ENCODE measurements around the gene FBRS. TPM values are rescaled to one million over a fixed set of nuclear protein-coding genes. Genes with fewer than 3 reads are reported as not detected.

Gene FBRS
- total and polyA plus RNA-seq, 2 experiments from 2014 or later = 7.6 to 14.2 TPM

- Histone ChIP-seq H3K9me3 (ENCODE audit: low read depth) (no peaks in the 10 kb centered on the region), H3K9ac (no peak overlapping the region), H4K20me1 (ENCODE audit: insufficient read depth) (no peaks in the 10 kb centered on the region; the same call in 1 of the 2 replicates), H3K9me2 (ENCODE audit: insufficient read depth) (no peaks in the 10 kb centered on the region), H3F3A (ENCODE audit: insufficient read depth) (peaks cover 35% of the 10 kb centered on the region), H3K4me3 (no peak overlapping the region), H3K4me2 (ENCODE audit: unreplicated experiment) (no peak overlapping the region), H3K36me3 (ENCODE audit: low read depth) (peaks cover 74% of the 10 kb centered on the region), H3K4me1 (ENCODE audit: insufficient read depth) (peaks cover 13% of the 10 kb centered on the region; the same call in 1 of the 2 replicates), H3K79me2 (ENCODE audit: insufficient read depth) (peaks cover 81% of the 10 kb centered on the region), H3K27ac (no peak overlapping the region), H2AFZ (no peak overlapping the region), H3K27me3 (replicated peaks; ENCODE audit: insufficient read depth) (no peaks in the 10 kb centered on the region)
- no peak for DNase-seq
- in situ Hi-C loops (cut with MboI) = no loop called here
- WGBS, 2 experiments (ENCODE audit: low coverage in 1 of 2, low lambda C conversion rate in 2 of 2, missing lambda C conversion rate in 2 of 2) = 96 to 97% methylated on average over 10 of the region's 10 CpGs
- TF ChIP-seq EZH2phosphoT487 (IDR thresholded peaks at IDR 0.05; ENCODE audit: insufficient read depth, low read depth) = no peak
- no peak for TF ChIP-seq EZH2 (IDR thresholded peaks at IDR 0.05; ENCODE audit: insufficient read depth, poor library complexity, severe bottlenecking)
Measured at GRCh38 chr16:30703971-30704370, 45.7 kb downstream of the FBRS start.

DNA sequence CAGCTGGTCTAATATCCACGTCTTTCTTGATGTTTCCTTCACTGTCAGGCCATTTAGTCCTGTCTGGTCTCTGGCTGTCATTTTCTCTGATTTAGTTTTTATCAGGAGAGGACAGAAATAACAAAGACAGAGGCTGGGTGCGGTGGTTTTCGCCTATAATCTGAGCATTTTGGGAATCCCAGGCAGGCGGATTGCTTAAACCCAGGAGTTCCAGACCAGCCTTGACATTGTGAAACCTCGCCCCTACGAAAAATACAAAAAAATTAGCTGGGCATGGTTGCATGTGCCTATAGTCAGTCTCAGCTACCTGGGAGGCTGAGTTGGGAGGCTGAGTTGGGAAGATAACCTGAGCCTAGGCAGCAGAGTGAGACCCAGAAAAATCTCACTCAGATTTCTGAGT lies 47.8 kb downstream of the FBRS start:
- no peak for TF ChIP-seq EZH2phosphoT487 (IDR thresholded peaks at IDR 0.05; ENCODE audit: insufficient read depth, low read depth)
- no peak for TF ChIP-seq EZH2 (IDR thresholded peaks at IDR 0.05; ENCODE audit: insufficient read depth, poor library complexity, severe bottlenecking)
- H3K36me3 ChIP-seq (ENCODE audit: low read depth) = peaks cover 87% of the 10 kb centered on the region
- no peak for DNase-seq
- in situ Hi-C loops (cut with MboI) = no loop called here
- H3K27ac ChIP-seq = no peak overlapping the region
- no peaks in the 10 kb centered on the region for H3K9me2 ChIP-seq (ENCODE audit: insufficient read depth)
- H3K9ac ChIP-seq = no peak overlapping the region
- no peak overlapping the region for H2AFZ ChIP-seq
- no peaks in the 10 kb centered on the region; the same call in 1 of the 2 replicates for H4K20me1 ChIP-seq (ENCODE audit: insufficient read depth)
- no peak overlapping the region for H3K4me3 ChIP-seq
- H3K4me1 ChIP-seq (ENCODE audit: insufficient read depth) = peaks cover 6% of the 10 kb centered on the region; the same call in 1 of the 2 replicates
- H3K79me2 ChIP-seq (ENCODE audit: insufficient read depth) = peaks cover 65% of the 10 kb centered on the region
- H3K4me2 ChIP-seq (ENCODE audit: unreplicated experiment) = no peak overlapping the region
- WGBS, 2 experiments (ENCODE audit: low coverage in 1 of 2, low lambda C conversion rate in 2 of 2, missing lambda C conversion rate in 2 of 2) = 92 to 95% methylated on average over 6 of the region's 6 CpGs
- no peaks in the 10 kb centered on the region for H3K27me3 ChIP-seq (replicated peaks; ENCODE audit: insufficient read depth)
- H3F3A ChIP-seq (ENCODE audit: insufficient read depth) = peaks cover 44% of the 10 kb centered on the region
- H3K9me3 ChIP-seq (ENCODE audit: low read depth) = no peaks in the 10 kb centered on the region

DNA sequence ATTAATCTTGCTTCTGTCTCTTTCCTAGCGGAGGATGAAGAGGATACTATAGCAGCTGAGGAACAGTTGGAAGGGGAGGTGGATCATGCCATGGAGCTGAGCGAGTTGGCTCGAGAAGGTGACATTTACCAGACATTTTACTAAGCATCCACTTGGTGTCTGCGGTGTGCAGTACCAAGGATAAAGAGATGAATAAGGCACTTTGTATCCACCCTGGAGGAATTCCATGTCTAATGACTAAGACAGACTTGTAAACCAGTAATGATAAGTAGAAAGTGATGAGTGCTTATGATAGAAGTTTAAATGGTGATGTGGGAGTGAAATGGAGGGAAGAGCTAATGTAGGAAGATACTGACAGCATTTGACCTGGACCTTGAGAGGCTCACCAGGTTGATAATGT lies 52.7 kb downstream of the FBRS start:
- peak overlapping the region; percentile 27 for H3K27ac ChIP-seq
- no peaks in the 10 kb centered on the region for H3K9me2 ChIP-seq (ENCODE audit: insufficient read depth)
- H3K27me3 ChIP-seq (replicated peaks; ENCODE audit: insufficient read depth) = no peaks in the 10 kb centered on the region
- peaks cover 85% of the 10 kb centered on the region for H3F3A ChIP-seq (ENCODE audit: insufficient read depth)
- in situ Hi-C loops (cut with MboI) = no loop called here
- H3K4me2 ChIP-seq (ENCODE audit: unreplicated experiment) = no peak overlapping the region
- peak; percentile 75 for DNase-seq
- 56 to 61% methylated on average over 4 of the region's 4 CpGs for WGBS, 2 experiments (ENCODE audit: low coverage in 1 of 2, low lambda C conversion rate in 2 of 2, missing lambda C conversion rate in 2 of 2)
- peaks cover 7% of the 10 kb centered on the region for H4K20me1 ChIP-seq (ENCODE audit: insufficient read depth)
- no peak overlapping the region for H2AFZ ChIP-seq
- peaks cover 20% of the 10 kb centered on the region for H3K4me1 ChIP-seq (ENCODE audit: insufficient read depth)
- no peaks in the 10 kb centered on the region for H3K9me3 ChIP-seq (ENCODE audit: low read depth)
- H3K36me3 ChIP-seq (ENCODE audit: low read depth) = peaks cover 88% of the 10 kb centered on the region
- TF ChIP-seq EZH2phosphoT487 (IDR thresholded peaks at IDR 0.05; ENCODE audit: insufficient read depth, low read depth) (no peak), EZH2 (IDR thresholded peaks at IDR 0.05; ENCODE audit: insufficient read depth, poor library complexity, severe bottlenecking) (no peak)
- no peak overlapping the region for H3K4me3 ChIP-seq
- peaks cover 40% of the 10 kb centered on the region for H3K79me2 ChIP-seq (ENCODE audit: insufficient read depth)
- H3K9ac ChIP-seq = no peak overlapping the region

- in situ Hi-C loops (cut with MboI) = no loop called here
Measured at GRCh38 chr16:30711712-30712111, 53.5 kb downstream of the FBRS start.

More at GRCh38 chr16:30711712-30712111, 53.5 kb downstream of the FBRS start:
- Histone ChIP-seq H3K4me2 (ENCODE audit: unreplicated experiment) (no peak overlapping the region), H3K4me3 (no peak overlapping the region), H3K36me3 (ENCODE audit: low read depth) (peaks cover 87% of the 10 kb centered on the region), H3K27ac (peak overlapping the region; percentile 4; the same call in 1 of the 2 replicates), H2AFZ (no peak overlapping the region), H3K79me2 (ENCODE audit: insufficient read depth) (peaks cover 40% of the 10 kb centered on the region), H3K9me3 (ENCODE audit: low read depth) (no peaks in the 10 kb centered on the region), H3K27me3 (replicated peaks; ENCODE audit: insufficient read depth) (no peaks in the 10 kb centered on the region), H3K9me2 (ENCODE audit: insufficient read depth) (no peaks in the 10 kb centered on the region), H3K4me1 (ENCODE audit: insufficient read depth) (peaks cover 20% of the 10 kb centered on the region), H3F3A (ENCODE audit: insufficient read depth) (peaks cover 85% of the 10 kb centered on the region), H4K20me1 (ENCODE audit: insufficient read depth) (peaks cover 7% of the 10 kb centered on the region), H3K9ac (no peak overlapping the region)
- TF ChIP-seq EZH2 (IDR thresholded peaks at IDR 0.05; ENCODE audit: insufficient read depth, poor library complexity, severe bottlenecking) (no peak), EZH2phosphoT487 (IDR thresholded peaks at IDR 0.05; ENCODE audit: insufficient read depth, low read depth) (no peak)
- WGBS, 2 experiments (ENCODE audit: low coverage in 1 of 2, low lambda C conversion rate in 2 of 2, missing lambda C conversion rate in 2 of 2) = 100% methylated on average over 1 of the region's 1 CpG
- DNase-seq = no peak
